GM18907 (cell line): ENCODE results near the gene MED4.

Experiments used
- ATAC-seq: cut with Tn5 transposase; IDR thresholded peaks from one replicate; pipeline ENCODE4 v1.9.1; 2021; ENCODE audit warnings: mild to moderate bottlenecking, moderate library complexity; ENCODE audit not compliant: unreplicated experiment

MED4 gene

GRCh38 chr13:48038761-48039160 is 56.1 kb downstream of the MED4 start:
- no peak for ATAC-seq

GRCh38 chr13:48037346-48038173 is 57.3 kb downstream of the MED4 start, which contains the start of gene NUDT15:
TSS of gene NUDT15 (plus strand) at chr13:48037726. CDS start at chr13:48037747, 21 bp downstream.
- ATAC-seq, result peak; percentile 95

- no peak for ATAC-seq
Observed at GRCh38 chr13:48029859-48030258, 65.0 kb downstream of the MED4 start.

DNA sequence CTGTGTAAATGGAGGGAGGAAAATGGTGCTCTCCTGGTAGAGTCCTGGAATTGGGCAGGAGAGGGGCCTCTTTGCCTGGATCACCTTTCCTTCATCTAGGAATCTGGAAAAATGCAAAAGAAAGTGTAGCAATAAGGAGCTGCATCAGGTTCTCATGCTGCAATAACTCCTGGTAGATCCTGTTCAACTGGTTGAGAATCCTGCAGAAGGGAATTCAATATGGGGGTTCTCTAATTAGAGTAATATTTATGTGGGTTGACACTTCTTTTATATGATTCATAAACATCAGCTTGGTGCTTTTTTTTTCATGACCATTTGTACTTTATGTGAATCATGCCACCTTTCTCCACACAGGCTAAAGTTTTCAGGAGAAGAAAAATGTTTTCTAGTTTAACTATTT is 66.8 kb downstream of the MED4 start:
- ATAC-seq, result no peak
